Retinal pigment epithelial cell (primary cell): Measurements from ENCODE around the gene MED27.

ENCODE experiments used
- DNase-seq: peaks from one replicate; pipeline ENCODE4 v3.0.0-alpha.2; 2010; ENCODE audit warnings: low read depth
- H3K4me3 ChIP-seq: 2 replicates; pipeline ENCODE4 v1.5.1; 2011; ENCODE audit warnings: mild to moderate bottlenecking, low read length, control low read depth, moderate library complexity
- TF ChIP-seq, protein P1 (sequence below): conservative IDR thresholded peaks from 2 replicates; pipeline ENCODE4 v1.5.1; 2011; ENCODE audit warnings: low read depth, low read length, control low read depth, inconsistent platforms

The MED27 gene

DNA sequence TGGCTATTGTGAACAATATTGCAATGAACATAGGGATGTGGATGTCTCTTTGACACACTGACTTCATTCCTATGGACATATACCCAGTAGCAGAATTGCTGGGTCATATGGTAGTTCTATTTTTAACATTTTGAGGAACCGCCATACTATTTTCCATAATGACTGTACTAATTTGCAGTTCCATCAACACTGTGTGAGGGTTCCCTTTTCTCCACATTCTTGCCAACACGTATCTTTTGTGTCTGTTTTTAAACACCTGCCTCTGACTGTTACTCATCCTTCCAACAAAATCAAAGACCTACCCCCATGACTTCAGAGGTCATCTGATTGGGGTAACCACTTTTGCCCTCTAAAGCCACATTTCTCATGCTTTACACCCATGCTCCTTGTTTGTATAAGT lies 133.5 kb downstream of the MED27 start:
- no peak overlapping the region for H3K4me3 ChIP-seq
- TF ChIP-seq, protein P1, sequence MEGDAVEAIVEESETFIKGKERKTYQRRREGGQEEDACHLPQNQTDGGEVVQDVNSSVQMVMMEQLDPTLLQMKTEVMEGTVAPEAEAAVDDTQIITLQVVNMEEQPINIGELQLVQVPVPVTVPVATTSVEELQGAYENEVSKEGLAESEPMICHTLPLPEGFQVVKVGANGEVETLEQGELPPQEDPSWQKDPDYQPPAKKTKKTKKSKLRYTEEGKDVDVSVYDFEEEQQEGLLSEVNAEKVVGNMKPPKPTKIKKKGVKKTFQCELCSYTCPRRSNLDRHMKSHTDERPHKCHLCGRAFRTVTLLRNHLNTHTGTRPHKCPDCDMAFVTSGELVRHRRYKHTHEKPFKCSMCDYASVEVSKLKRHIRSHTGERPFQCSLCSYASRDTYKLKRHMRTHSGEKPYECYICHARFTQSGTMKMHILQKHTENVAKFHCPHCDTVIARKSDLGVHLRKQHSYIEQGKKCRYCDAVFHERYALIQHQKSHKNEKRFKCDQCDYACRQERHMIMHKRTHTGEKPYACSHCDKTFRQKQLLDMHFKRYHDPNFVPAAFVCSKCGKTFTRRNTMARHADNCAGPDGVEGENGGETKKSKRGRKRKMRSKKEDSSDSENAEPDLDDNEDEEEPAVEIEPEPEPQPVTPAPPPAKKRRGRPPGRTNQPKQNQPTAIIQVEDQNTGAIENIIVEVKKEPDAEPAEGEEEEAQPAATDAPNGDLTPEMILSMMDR = no peak
- DNase-seq = no peak

DNA sequence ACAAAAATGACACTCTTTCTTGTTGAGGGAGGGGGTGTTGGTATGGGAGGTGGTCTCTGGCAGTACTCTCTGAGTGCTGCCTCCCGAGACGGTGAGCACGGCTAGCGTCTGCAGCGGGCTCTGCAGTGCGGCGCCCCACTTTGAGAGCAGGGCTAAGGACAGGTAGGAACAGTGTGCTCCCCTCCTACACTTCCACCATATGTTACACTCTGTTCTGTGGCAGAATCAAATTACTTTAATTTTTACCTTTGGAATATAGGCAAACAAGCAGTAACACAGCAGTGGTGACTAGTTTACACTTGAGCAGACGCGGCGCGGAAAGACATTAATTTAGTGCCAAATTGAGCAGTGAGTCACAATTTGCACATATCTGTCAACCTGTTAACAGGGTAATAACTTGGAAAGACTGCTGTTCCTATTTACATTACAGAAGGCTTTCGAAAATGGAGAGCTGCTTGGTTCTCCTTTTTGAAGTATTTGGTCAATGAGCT lies 136.3 kb downstream of the MED27 start:
- TF ChIP-seq, protein P1 = no peak
- DNase-seq = no peak
- H3K4me3 ChIP-seq = no peak overlapping the region

DNA sequence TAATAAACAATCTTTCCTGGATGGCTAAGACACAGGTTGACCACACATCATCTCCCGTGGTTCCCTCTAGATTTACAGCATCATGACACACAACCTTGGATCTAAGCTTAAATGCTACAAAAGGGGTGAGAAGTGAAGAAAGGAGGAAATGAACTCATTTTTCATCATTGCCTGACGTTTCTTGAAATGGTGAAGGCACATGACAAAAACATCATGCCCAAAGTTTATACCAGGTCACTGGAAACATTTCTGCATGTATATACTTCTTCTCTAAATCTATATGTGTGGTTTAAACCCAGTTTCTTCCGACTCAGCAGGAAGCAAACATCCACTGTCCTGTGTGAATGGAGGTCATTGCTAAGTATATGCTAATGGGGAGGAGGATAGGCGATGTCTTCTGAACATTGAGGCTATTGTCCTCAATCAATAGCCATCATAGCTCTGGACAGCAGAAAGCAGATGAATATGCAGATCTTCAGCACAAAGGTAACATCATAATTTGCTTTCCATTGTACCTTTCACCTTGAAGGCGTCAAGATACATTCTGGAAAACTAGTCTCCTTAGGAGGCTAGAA lies 137.4 kb downstream of the MED27 start:
- no peak for DNase-seq
- H3K4me3 ChIP-seq = no peak overlapping the region
- TF ChIP-seq, protein P1 = no peak

DNA sequence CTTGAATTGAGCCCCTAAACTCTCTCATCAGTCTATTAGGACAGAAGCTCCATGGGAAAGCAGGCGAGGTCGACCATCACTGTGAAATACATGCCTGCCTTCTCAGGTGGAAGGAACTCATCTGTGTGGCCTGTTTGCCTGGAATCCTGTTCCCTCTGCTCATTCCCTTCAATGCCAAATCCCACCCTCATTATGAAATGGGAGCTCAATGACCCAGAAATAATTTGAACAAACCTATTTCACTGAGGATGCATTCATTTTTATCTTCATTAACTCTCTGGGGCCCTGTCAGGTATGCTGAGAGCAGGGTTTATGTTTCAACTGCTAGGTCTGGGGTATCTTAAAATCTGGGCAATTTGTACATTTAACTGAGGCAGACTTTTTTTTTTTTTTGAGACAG lies 142.2 kb downstream of the MED27 start:
- H3K4me3 ChIP-seq = no peak overlapping the region
- no peak for DNase-seq
- TF ChIP-seq, protein P1 = no peak

DNA sequence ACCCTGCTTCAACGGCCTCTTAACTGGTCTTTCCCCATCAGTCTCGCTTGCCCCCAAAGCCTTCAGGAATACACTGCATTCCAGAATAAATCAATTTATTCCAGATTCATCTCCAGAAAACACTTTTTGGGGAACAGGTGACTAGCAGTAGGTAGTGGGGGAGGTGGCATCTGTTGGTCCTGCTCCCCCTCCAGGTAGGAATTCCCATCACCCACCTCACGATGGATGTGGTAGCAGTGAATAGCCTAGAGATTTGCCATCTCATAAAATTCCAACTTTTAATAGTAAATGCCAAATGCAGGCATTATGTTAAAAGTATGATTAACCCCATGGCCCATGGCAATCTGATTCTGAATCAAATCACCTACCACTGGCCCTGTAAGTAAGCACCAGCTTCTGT lies 142.7 kb downstream of the MED27 start:
- no peak overlapping the region for H3K4me3 ChIP-seq
- no peak for DNase-seq
- TF ChIP-seq, protein P1 = no peak

DNA sequence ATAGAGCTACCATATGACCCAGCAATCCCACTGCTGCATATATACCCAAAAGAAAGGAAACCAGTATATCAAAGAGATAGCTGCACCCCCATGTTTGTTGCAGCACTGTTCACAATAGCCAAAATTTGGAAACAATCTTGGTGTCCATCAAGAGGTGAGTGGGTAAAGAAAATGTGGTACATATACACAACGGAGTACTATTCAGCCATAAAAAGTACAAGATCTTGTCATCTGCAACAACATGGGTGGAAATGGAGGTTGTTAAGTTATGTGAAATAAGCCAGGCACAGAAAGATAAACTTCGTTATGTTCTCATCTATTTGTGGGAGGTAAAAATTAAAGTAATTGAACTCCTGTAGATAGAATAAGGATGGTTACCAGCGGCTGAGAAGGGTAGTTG lies 145.0 kb downstream of the MED27 start:
- TF ChIP-seq, protein P1 = no peak
- no peak overlapping the region for H3K4me3 ChIP-seq
- DNase-seq = no peak

DNA sequence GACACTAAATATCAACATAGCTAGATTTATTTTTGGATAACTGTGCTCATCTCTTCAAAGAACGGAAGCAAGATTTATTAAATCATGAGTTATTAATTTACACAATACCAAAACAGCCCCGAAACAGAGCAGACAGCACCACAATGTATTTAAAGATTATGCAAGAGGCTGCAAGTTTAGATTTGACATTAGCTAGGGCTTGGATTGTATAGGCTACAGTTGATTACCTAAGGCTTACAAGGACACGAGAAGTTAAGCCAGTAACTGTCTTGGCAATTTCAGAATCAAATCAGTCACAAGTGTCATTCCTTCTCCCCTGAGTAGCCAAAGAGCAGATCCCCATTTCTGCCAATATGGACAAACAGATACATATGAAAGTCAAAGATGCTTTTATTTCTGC lies 152.6 kb downstream of the MED27 start:
- TF ChIP-seq, protein P1 = no peak
- DNase-seq = no peak
- H3K4me3 ChIP-seq = no peak overlapping the region
